HEK293 (cell line): ENCODE results near the gene FBXL7.

Experiments
- CTCF ChIA-PET: fragments of 350-600 bp; formaldehyde crosslinking; extraction: SDS; loops from one replicate; lab custom pipeline; 2021; ENCODE audit warnings: antibody characterized with exemption; lab: Yijun Ruan, JAX
- POLR2A ChIA-PET: fragments of 300-600 bp; formaldehyde crosslinking; extraction: SDS; loops from one replicate; lab custom pipeline; 2020; ENCODE audit warnings: antibody characterized with exemption, inconsistent platforms; lab: Yijun Ruan, JAX
- H3K27ac ChIP-seq: fragments of 200-500 bp; sonication (Bioruptor generic); 2 replicates; pipeline ENCODE4 v1.5.1; 2014; ENCODE audit warnings: low read depth, low read length, control low read depth, inconsistent platforms; ENCODE audit errors: extremely low read depth
- H3K36me3 ChIP-seq, 2 experiments: fragments of 200-500 bp in 1 of 2; sonication (Bioruptor generic) in 1 of 2; 1 replicate in 1 of 2; 2 replicates in 1 of 2; pipeline ENCODE4 v1.5.1; 2014 to 2017; ENCODE audit warnings: inconsistent platforms in 2 of 2, low read length in 2 of 2; ENCODE audit not compliant: control insufficient read depth in 2 of 2, insufficient read depth in 1 of 2
- H3K4me1 ChIP-seq: fragments of 200-500 bp; sonication (Bioruptor generic); 2 replicates; pipeline ENCODE4 v1.5.1; 2014; ENCODE audit warnings: mild to moderate bottlenecking, low read length, inconsistent platforms; ENCODE audit not compliant: control insufficient read depth, insufficient read depth
- H3K4me3 ChIP-seq: 2 replicates; pipeline ENCODE4 v1.5.1; 2011; ENCODE audit warnings: low read depth, mild to moderate bottlenecking, control low read depth, low read length, moderate library complexity
- H3K9me3 ChIP-seq: fragments of 200-500 bp; sonication (Bioruptor generic); 2 replicates; pipeline ENCODE4 v1.5.1; 2014; ENCODE audit warnings: low read depth, low read length, inconsistent platforms; ENCODE audit not compliant: control insufficient read depth, insufficient read depth
- GLI2 ChIP-seq: fragments of 450-650 bp; formaldehyde crosslinking; IDR thresholded peaks from 2 replicates; pipeline ENCODE4; 2017; ENCODE audit warnings: missing biosample characterization, missing genetic modification characterization, low read depth, borderline replicate concordance
- GLIS2 ChIP-seq: fragments of 450-650 bp; formaldehyde crosslinking; IDR thresholded peaks from 2 replicates; pipeline ENCODE4 v1.5.1; 2016; ENCODE audit warnings: missing biosample characterization, missing genetic modification characterization
- KLF10 ChIP-seq: fragments of 450-650 bp; IDR thresholded peaks from 2 replicates; pipeline ENCODE4 v1.5.1; 2018; ENCODE audit warnings: missing biosample characterization, mild to moderate bottlenecking, missing genetic modification characterization
- KLF9 ChIP-seq: fragments of 450-650 bp; formaldehyde crosslinking; IDR thresholded peaks from 2 replicates; pipeline ENCODE4 v1.5.1; 2016; ENCODE audit warnings: missing biosample characterization, missing genetic modification characterization, low read depth
- RBAK ChIP-seq: fragments of 450-650 bp; formaldehyde crosslinking; IDR thresholded peaks from 2 replicates; pipeline ENCODE4 v1.5.1; 2016; ENCODE audit warnings: missing biosample characterization, missing genetic modification characterization
- SP7 ChIP-seq: fragments of 450-650 bp; formaldehyde crosslinking; IDR thresholded peaks from 2 replicates; pipeline ENCODE4 v1.5.1; 2016; ENCODE audit warnings: missing biosample characterization, missing genetic modification characterization
- TRIM28 ChIP-seq: IDR thresholded peaks from 2 replicates; pipeline ENCODE4 v1.6.1; 2011; ENCODE audit warnings: low read length, control low read depth, borderline replicate concordance
- ZNF132 ChIP-seq: fragments of 450-650 bp; formaldehyde crosslinking; IDR thresholded peaks from 2 replicates; pipeline ENCODE4 v1.5.1; 2017; ENCODE audit warnings: missing biosample characterization, missing genetic modification characterization, borderline replicate concordance
- ZNF223 ChIP-seq: fragments of 450-650 bp; formaldehyde crosslinking; IDR thresholded peaks from 2 replicates; pipeline ENCODE4 v1.5.1; 2016; ENCODE audit warnings: missing biosample characterization, missing genetic modification characterization
- ZNF610 ChIP-seq: fragments of 450-650 bp; formaldehyde crosslinking; IDR thresholded peaks from 2 replicates; pipeline ENCODE4 v1.5.1; 2016; ENCODE audit warnings: missing biosample characterization, missing genetic modification characterization, borderline replicate concordance
- ZNF626 ChIP-seq: fragments of 450-650 bp; sonication (Bioruptor Pico); formaldehyde crosslinking; IDR thresholded peaks from 2 replicates; pipeline ENCODE4 v1.5.1; 2018; ENCODE audit warnings: missing biosample characterization, missing genetic modification characterization, inconsistent platforms
- ZNF76 ChIP-seq: fragments of 450-650 bp; formaldehyde crosslinking; IDR thresholded peaks from 2 replicates; pipeline ENCODE4; 2016; ENCODE audit warnings: low read depth, missing biosample characterization, missing genetic modification characterization, borderline replicate concordance
- ZNF830 ChIP-seq: fragments of 450-650 bp; IDR thresholded peaks from 2 replicates; pipeline ENCODE4 v1.5.0; 2018; ENCODE audit warnings: missing biosample characterization, missing genetic modification characterization, low read depth, mild to moderate bottlenecking, moderate library complexity
- ZNF837 ChIP-seq: fragments of 450-650 bp; formaldehyde crosslinking; IDR thresholded peaks from 2 replicates; pipeline ENCODE4 v1.5.1; 2016; ENCODE audit warnings: missing biosample characterization, missing genetic modification characterization
- ZNF843 ChIP-seq: fragments of 450-650 bp; formaldehyde crosslinking; IDR thresholded peaks from 2 replicates; pipeline ENCODE4 v1.5.1; 2016; ENCODE audit warnings: missing biosample characterization, missing genetic modification characterization
- ZSCAN30 ChIP-seq: fragments of 450-650 bp; IDR thresholded peaks from 2 replicates; pipeline ENCODE4 v1.5.1; 2018; ENCODE audit warnings: missing biosample characterization, mild to moderate bottlenecking, missing genetic modification characterization, moderate library complexity
- TF ChIP-seq, protein P1 (sequence below): fragments of 450-650 bp; IDR thresholded peaks from 2 replicates; pipeline ENCODE4 v1.5.1; 2018; ENCODE audit warnings: missing biosample characterization, missing genetic modification characterization
- TF ChIP-seq, protein P2 (sequence below): fragments of 450-650 bp; formaldehyde crosslinking; conservative IDR thresholded peaks from 2 replicates; pipeline ENCODE4 v1.5.1; 2016; ENCODE audit warnings: low read depth, missing biosample characterization, missing genetic modification characterization
- TF ChIP-seq, protein P3 (sequence below): fragments of 450-650 bp; formaldehyde crosslinking; IDR thresholded peaks from 2 replicates; pipeline ENCODE4 v1.5.1; 2016; ENCODE audit warnings: missing biosample characterization, missing genetic modification characterization
- TF ChIP-seq, protein P4 (sequence below): fragments of 450-650 bp; formaldehyde crosslinking; optimal IDR thresholded peaks from 2 replicates; pipeline ENCODE3; 2016; ENCODE audit warnings: missing biosample characterization, mild to moderate bottlenecking, missing genetic modification characterization
- TF ChIP-seq, protein P5 (sequence below): fragments of 450-650 bp; formaldehyde crosslinking; IDR thresholded peaks from 2 replicates; pipeline ENCODE4 v1.5.1; 2016; ENCODE audit warnings: missing biosample characterization, missing genetic modification characterization
- TF ChIP-seq, protein P6 (sequence below): fragments of 450-650 bp; formaldehyde crosslinking; IDR thresholded peaks from 2 replicates; pipeline ENCODE4 v1.5.1; 2016; ENCODE audit warnings: missing biosample characterization, missing genetic modification characterization, low read depth

FBXL7 gene

DNA sequence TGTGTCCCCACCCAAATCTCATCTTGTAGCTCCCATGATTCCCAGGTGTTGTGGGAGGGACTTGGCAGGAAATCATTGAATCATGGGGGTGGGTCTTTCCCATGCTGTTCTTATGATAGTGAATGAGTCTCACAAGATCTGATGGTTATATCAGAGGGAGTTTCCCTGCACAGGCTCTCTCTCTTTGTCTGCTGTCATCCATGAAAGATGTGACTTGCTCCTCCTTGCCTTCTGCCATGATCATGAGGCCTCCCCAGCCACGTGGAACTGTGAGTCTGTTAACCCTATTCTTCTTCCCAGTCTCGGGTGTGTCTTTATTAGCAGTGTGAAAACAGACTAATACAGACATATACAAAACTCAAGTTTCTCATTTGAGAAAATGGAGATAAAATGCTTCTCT is 139.3 kb downstream of the FBXL7 start:
- CTCF ChIA-PET, result no interaction called here

DNA sequence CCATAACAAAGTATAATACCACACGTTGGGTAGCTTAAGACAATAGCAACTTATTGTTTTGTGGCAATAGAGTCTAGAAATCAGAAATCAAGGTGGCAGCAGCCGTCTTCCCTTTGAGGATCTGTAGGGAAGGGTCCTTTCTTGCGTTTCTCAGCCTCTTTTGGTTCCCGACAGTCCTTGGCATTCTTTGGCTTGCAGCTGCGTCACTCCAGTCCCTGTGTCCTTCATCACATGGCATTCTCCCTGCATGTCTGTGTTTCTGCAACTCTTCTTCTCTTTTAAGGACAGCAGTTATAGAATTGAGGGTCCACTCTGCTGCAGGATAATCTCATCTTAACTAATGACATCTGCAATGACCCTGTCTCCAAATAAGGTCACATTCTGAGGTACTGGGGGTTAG is 140.1 kb downstream of the FBXL7 start:
- Histone ChIP-seq H3K4me1 (no peaks in the 10 kb centered on the region), H3K27ac (no peak overlapping the region), H3K4me3 (no peak overlapping the region), H3K36me3 (no peaks in the 10 kb centered on the region), H3K9me3 (no peaks in the 10 kb centered on the region)
- CTCF ChIA-PET, result no interaction called here
- POLR2A ChIA-PET, result no interaction called here
- no peak for TF ChIP-seq SP7
- TF ChIP-seq ZNF626, result no peak
- no peak for TF ChIP-seq GLI2 (tag by site-specific recombination)
- TF ChIP-seq, protein P1, sequence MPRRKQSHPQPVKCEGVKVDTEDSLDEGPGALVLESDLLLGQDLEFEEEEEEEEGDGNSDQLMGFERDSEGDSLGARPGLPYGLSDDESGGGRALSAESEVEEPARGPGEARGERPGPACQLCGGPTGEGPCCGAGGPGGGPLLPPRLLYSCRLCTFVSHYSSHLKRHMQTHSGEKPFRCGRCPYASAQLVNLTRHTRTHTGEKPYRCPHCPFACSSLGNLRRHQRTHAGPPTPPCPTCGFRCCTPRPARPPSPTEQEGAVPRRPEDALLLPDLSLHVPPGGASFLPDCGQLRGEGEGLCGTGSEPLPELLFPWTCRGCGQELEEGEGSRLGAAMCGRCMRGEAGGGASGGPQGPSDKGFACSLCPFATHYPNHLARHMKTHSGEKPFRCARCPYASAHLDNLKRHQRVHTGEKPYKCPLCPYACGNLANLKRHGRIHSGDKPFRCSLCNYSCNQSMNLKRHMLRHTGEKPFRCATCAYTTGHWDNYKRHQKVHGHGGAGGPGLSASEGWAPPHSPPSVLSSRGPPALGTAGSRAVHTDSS (tag by site-specific recombination), result no peak
- TF ChIP-seq KLF10 (tag by site-specific recombination), result no peak
- TF ChIP-seq ZNF610 (tag by site-specific recombination), result no peak
- TF ChIP-seq ZNF830 (tag by site-specific recombination), result no peak
- no peak for TF ChIP-seq GLIS2
- TF ChIP-seq RBAK (tag by site-specific recombination), result no peak
- TF ChIP-seq ZNF843 (tag by site-specific recombination), result no peak

More for the DNA sequence above, 139.3 kb downstream of the FBXL7 start:
- POLR2A ChIA-PET, result no interaction called here
- Histone ChIP-seq H3K9me3 (no peaks in the 10 kb centered on the region), H3K4me3 (no peak overlapping the region), H3K27ac (no peak overlapping the region), H3K36me3 (no peaks in the 10 kb centered on the region), H3K4me1 (no peaks in the 10 kb centered on the region)
- TF ChIP-seq, protein P2, sequence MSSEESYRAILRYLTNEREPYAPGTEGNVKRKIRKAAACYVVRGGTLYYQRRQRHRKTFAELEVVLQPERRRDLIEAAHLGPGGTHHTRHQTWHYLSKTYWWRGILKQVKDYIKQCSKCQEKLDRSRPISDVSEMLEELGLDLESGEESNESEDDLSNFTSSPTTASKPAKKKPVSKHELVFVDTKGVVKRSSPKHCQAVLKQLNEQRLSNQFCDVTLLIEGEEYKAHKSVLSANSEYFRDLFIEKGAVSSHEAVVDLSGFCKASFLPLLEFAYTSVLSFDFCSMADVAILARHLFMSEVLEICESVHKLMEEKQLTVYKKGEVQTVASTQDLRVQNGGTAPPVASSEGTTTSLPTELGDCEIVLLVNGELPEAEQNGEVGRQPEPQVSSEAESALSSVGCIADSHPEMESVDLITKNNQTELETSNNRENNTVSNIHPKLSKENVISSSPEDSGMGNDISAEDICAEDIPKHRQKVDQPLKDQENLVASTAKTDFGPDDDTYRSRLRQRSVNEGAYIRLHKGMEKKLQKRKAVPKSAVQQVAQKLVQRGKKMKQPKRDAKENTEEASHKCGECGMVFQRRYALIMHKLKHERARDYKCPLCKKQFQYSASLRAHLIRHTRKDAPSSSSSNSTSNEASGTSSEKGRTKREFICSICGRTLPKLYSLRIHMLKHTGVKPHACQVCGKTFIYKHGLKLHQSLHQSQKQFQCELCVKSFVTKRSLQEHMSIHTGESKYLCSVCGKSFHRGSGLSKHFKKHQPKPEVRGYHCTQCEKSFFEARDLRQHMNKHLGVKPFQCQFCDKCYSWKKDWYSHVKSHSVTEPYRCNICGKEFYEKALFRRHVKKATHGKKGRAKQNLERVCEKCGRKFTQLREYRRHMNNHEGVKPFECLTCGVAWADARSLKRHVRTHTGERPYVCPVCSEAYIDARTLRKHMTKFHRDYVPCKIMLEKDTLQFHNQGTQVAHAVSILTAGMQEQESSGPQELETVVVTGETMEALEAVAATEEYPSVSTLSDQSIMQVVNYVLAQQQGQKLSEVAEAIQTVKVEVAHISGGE, result no peak
- no peak for TF ChIP-seq ZNF837
- TF ChIP-seq, protein P3, sequence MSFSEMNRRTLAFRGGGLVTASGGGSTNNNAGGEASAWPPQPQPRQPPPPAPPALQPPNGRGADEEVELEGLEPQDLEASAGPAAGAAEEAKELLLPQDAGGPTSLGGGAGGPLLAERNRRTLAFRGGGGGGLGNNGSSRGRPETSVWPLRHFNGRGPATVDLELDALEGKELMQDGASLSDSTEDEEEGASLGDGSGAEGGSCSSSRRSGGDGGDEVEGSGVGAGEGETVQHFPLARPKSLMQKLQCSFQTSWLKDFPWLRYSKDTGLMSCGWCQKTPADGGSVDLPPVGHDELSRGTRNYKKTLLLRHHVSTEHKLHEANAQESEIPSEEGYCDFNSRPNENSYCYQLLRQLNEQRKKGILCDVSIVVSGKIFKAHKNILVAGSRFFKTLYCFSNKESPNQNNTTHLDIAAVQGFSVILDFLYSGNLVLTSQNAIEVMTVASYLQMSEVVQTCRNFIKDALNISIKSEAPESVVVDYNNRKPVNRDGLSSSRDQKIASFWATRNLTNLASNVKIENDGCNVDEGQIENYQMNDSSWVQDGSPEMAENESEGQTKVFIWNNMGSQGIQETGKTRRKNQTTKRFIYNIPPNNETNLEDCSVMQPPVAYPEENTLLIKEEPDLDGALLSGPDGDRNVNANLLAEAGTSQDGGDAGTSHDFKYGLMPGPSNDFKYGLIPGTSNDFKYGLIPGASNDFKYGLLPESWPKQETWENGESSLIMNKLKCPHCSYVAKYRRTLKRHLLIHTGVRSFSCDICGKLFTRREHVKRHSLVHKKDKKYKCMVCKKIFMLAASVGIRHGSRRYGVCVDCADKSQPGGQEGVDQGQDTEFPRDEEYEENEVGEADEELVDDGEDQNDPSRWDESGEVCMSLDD, result no peak
- TF ChIP-seq ZSCAN30 (tag by site-specific recombination), result no peak
- TF ChIP-seq, protein P4, sequence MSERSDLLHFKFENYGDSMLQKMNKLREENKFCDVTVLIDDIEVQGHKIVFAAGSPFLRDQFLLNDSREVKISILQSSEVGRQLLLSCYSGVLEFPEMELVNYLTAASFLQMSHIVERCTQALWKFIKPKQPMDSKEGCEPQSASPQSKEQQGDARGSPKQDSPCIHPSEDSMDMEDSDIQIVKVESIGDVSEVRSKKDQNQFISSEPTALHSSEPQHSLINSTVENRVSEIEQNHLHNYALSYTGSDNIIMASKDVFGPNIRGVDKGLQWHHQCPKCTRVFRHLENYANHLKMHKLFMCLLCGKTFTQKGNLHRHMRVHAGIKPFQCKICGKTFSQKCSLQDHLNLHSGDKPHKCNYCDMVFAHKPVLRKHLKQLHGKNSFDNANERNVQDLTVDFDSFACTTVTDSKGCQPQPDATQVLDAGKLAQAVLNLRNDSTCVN, result no peak
- TF ChIP-seq, protein P5, sequence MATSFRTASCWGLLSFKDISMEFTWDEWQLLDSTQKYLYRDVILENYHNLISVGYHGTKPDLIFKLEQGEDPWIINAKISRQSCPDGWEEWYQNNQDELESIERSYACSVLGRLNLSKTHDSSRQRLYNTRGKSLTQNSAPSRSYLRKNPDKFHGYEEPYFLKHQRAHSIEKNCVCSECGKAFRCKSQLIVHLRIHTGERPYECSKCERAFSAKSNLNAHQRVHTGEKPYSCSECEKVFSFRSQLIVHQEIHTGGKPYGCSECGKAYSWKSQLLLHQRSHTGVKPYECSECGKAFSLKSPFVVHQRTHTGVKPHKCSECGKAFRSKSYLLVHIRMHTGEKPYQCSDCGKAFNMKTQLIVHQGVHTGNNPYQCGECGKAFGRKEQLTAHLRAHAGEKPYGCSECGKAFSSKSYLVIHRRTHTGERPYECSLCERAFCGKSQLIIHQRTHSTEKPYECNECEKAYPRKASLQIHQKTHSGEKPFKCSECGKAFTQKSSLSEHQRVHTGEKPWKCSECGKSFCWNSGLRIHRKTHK (tag by site-specific recombination), result no peak
- TF ChIP-seq ZNF76 (tag by site-specific recombination), result no peak
- no peak for TF ChIP-seq TRIM28
- TF ChIP-seq, protein P6, sequence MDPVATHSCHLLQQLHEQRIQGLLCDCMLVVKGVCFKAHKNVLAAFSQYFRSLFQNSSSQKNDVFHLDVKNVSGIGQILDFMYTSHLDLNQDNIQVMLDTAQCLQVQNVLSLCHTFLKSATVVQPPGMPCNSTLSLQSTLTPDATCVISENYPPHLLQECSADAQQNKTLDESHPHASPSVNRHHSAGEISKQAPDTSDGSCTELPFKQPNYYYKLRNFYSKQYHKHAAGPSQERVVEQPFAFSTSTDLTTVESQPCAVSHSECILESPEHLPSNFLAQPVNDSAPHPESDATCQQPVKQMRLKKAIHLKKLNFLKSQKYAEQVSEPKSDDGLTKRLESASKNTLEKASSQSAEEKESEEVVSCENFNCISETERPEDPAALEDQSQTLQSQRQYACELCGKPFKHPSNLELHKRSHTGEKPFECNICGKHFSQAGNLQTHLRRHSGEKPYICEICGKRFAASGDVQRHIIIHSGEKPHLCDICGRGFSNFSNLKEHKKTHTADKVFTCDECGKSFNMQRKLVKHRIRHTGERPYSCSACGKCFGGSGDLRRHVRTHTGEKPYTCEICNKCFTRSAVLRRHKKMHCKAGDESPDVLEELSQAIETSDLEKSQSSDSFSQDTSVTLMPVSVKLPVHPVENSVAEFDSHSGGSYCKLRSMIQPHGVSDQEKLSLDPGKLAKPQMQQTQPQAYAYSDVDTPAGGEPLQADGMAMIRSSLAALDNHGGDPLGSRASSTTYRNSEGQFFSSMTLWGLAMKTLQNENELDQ, result no peak
- no peak for TF ChIP-seq KLF9
- no peak for TF ChIP-seq ZNF223 (tag by site-specific recombination)
- no peak for TF ChIP-seq ZNF132 (tag by site-specific recombination)
